Measurements from ENCODE around the gene GSG1L. TPM values are rescaled to one million over a fixed set of nuclear protein-coding genes. Genes with fewer than 3 reads are reported as not detected.

GSG1L gene
- total and polyA plus RNA-seq, 2 experiments from 2014 or later, result not detected

- H3K27ac ChIP-seq, result no peak overlapping the region
- H4K20me1 ChIP-seq (ENCODE audit: insufficient read depth, poor library complexity, severe bottlenecking), result no peaks in the 10 kb centered on the region
- H3K4me1 ChIP-seq (ENCODE audit: insufficient read depth), result no peaks in the 10 kb centered on the region
- H2AFZ ChIP-seq, result no peak overlapping the region
- no peaks in the 10 kb centered on the region for H3K9me2 ChIP-seq (replicated peaks; ENCODE audit: insufficient read depth)
- H3K4me2 ChIP-seq, result no peak overlapping the region
- H3K27me3 ChIP-seq, result no peaks in the 10 kb centered on the region
- no peak for DNase-seq (ENCODE audit: low spot score)
- H3K36me3 ChIP-seq (replicated peaks; ENCODE audit: insufficient read depth, low read depth), result no peaks in the 10 kb centered on the region
- no peak overlapping the region for H3K4me3 ChIP-seq
- no peaks in the 10 kb centered on the region for H3K9me3 ChIP-seq (ENCODE audit: low read depth)
- TF ChIP-seq EZH2phosphoT487 (IDR thresholded peaks at IDR 0.05; ENCODE audit: low read depth, severe bottlenecking, unreplicated experiment) (no peak), CTCF (IDR thresholded peaks at IDR 0.05; ENCODE audit: poor library complexity) (no peak), EZH2 (IDR thresholded peaks at IDR 0.05; ENCODE audit: borderline replicate concordance) (no peak)
- WGBS (ENCODE audit: low lambda C conversion rate, missing lambda C conversion rate), result 83% methylated on average over 3 of the region's 3 CpGs
- H3K79me2 ChIP-seq, result no peaks in the 10 kb centered on the region
Observed at GRCh38 chr16:28027055-28027454, 36.5 kb downstream of the GSG1L start.

- H3K9me2 ChIP-seq (replicated peaks; ENCODE audit: insufficient read depth), result no peaks in the 10 kb centered on the region
- H3K27me3 ChIP-seq, result no peaks in the 10 kb centered on the region
- H3K4me1 ChIP-seq (ENCODE audit: insufficient read depth), result no peaks in the 10 kb centered on the region
- H3K79me2 ChIP-seq, result no peaks in the 10 kb centered on the region
- H3K9me3 ChIP-seq (ENCODE audit: low read depth), result no peaks in the 10 kb centered on the region
- no peaks in the 10 kb centered on the region for H4K20me1 ChIP-seq (ENCODE audit: insufficient read depth, poor library complexity, severe bottlenecking)
- no peak for DNase-seq (ENCODE audit: low spot score)
- no peak overlapping the region for H3K4me2 ChIP-seq
- H3K27ac ChIP-seq, result no peak overlapping the region
- TF ChIP-seq EZH2phosphoT487 (IDR thresholded peaks at IDR 0.05; ENCODE audit: low read depth, severe bottlenecking, unreplicated experiment) (no peak), EZH2 (IDR thresholded peaks at IDR 0.05; ENCODE audit: borderline replicate concordance) (no peak), CTCF (IDR thresholded peaks at IDR 0.05; ENCODE audit: poor library complexity) (no peak)
- no peak overlapping the region for H2AFZ ChIP-seq
- no peak overlapping the region for H3K4me3 ChIP-seq
- 81% methylated on average over 4 of the region's 4 CpGs for WGBS (ENCODE audit: low lambda C conversion rate, missing lambda C conversion rate)
- no peaks in the 10 kb centered on the region for H3K36me3 ChIP-seq (replicated peaks; ENCODE audit: insufficient read depth, low read depth)
Observed at GRCh38 chr16:28025631-28026030, 37.9 kb downstream of the GSG1L start.

GRCh38 chr16:28019218-28019617 lies 44.3 kb downstream of the GSG1L start:
- no peak for DNase-seq (ENCODE audit: low spot score)
- Histone ChIP-seq H2AFZ (no peak overlapping the region), H3K27me3 (peaks cover 4% of the 10 kb centered on the region), H3K4me2 (no peak overlapping the region), H3K4me3 (no peak overlapping the region), H3K27ac (no peak overlapping the region), H3K9me2 (replicated peaks; ENCODE audit: insufficient read depth) (no peaks in the 10 kb centered on the region), H3K9me3 (ENCODE audit: low read depth) (no peaks in the 10 kb centered on the region), H4K20me1 (ENCODE audit: insufficient read depth, poor library complexity, severe bottlenecking) (no peaks in the 10 kb centered on the region), H3K79me2 (no peaks in the 10 kb centered on the region), H3K4me1 (ENCODE audit: insufficient read depth) (no peaks in the 10 kb centered on the region), H3K36me3 (replicated peaks; ENCODE audit: insufficient read depth, low read depth) (no peaks in the 10 kb centered on the region)
- WGBS (ENCODE audit: low lambda C conversion rate, missing lambda C conversion rate), result 83% methylated on average over 5 of the region's 5 CpGs
- TF ChIP-seq CTCF (IDR thresholded peaks at IDR 0.05; ENCODE audit: poor library complexity) (no peak), EZH2phosphoT487 (IDR thresholded peaks at IDR 0.05; ENCODE audit: low read depth, severe bottlenecking, unreplicated experiment) (no peak), EZH2 (IDR thresholded peaks at IDR 0.05; ENCODE audit: borderline replicate concordance) (no peak)

- no peak for TF ChIP-seq EZH2 (IDR thresholded peaks at IDR 0.05; ENCODE audit: borderline replicate concordance)
- no peak for TF ChIP-seq EZH2phosphoT487 (IDR thresholded peaks at IDR 0.05; ENCODE audit: low read depth, severe bottlenecking, unreplicated experiment)
- TF ChIP-seq CTCF (IDR thresholded peaks at IDR 0.05; ENCODE audit: poor library complexity), result no peak
- H3K27ac ChIP-seq, result no peak overlapping the region
- no peaks in the 10 kb centered on the region for H3K9me2 ChIP-seq (replicated peaks; ENCODE audit: insufficient read depth)
- H3K36me3 ChIP-seq (replicated peaks; ENCODE audit: insufficient read depth, low read depth), result no peaks in the 10 kb centered on the region
- H3K4me1 ChIP-seq (ENCODE audit: insufficient read depth), result no peaks in the 10 kb centered on the region
- H3K79me2 ChIP-seq, result no peaks in the 10 kb centered on the region
- no peak overlapping the region for H3K4me2 ChIP-seq
- H4K20me1 ChIP-seq (ENCODE audit: insufficient read depth, poor library complexity, severe bottlenecking), result no peaks in the 10 kb centered on the region
- H3K27me3 ChIP-seq, result peaks cover 4% of the 10 kb centered on the region
- DNase-seq (ENCODE audit: low spot score), result no peak
- H3K9me3 ChIP-seq (ENCODE audit: low read depth), result no peaks in the 10 kb centered on the region
- WGBS (ENCODE audit: low lambda C conversion rate, missing lambda C conversion rate), result 88% methylated on average over 3 of the region's 3 CpGs
- no peak overlapping the region for H3K4me3 ChIP-seq
- H2AFZ ChIP-seq, result no peak overlapping the region
Observed at GRCh38 chr16:28014851-28015250, 48.7 kb downstream of the GSG1L start.
